ENCODE measurements around the gene RCAN2.

DNA sequence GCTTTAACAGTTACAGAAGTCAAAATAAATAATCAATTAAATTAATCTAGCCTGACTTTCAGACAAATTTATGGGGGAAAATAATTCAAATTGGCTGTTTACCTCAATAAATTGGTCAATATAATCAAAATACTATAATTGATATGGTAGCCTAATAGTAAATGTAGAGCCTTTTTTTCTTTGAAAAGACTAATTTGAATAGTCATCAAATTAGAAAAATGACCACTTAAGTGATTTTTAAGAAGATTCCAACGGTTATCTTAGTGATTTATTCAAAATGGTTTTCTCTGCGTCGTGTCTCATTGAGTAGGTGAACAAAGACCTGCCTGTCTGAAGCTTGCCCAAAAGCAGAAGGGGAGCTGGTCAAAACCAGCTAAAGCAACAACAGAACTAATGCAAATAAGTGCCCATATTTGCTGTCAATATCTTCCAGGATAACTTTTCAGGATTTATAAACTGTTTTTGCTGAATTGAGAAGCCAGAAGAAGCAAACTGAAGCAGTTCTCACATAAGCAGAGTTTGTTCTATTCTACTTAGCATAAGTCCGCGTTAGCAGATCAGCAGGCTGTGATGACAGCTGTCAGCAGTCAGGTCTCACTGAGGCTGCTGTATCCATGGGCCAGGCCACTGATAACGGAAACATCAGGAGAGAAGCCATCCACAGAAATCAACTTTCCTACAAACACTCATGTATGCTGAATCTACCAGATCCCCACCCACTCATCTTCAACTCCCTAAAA is 7.0 kb downstream of the RCAN2 start:
- no peak for TF ChIP-seq EZH2 (IDR thresholded peaks at IDR 0.05)
- no peak for TF ChIP-seq CTCF (IDR thresholded peaks at IDR 0.05)
